ENCODE results near the gene CLOCK. TPM values are rescaled to one million over a fixed set of nuclear protein-coding genes. Genes with fewer than 3 reads are reported as not detected.

CLOCK gene
- total and polyA plus RNA-seq, 2 of the 8 experiments (the other 6 are each of a cell fraction or from before 2014, with no cell fraction given) = 7.7 to 24.2 TPM

DNA sequence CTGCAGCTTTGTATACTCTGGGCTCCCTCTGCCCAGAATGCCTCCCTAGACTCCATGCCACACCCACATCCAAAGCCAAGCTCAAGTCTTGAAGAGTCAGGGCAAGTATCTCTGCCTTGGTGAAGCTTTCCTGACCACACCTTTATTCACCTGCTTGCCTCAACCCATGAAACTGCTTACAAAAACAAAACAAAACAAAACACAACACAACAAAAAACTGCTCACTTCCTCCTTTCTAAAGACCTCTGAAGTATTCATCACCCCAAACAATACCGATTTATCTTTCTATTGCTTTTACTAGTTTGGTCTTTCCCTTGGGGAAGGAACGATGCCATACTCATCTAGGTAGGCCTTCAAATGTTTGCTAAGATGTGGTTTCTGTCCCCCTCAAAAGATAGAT is 105.9 kb downstream of the CLOCK start:
- Histone ChIP-seq H3K14ac (ENCODE audit: insufficient read length) (no peak overlapping the region), H3K79me2 (ENCODE audit: control insufficient read depth in 1 of 2, insufficient read depth in 2 of 2, low read length in 2 of 2) (no peaks in the 10 kb centered on the region), H3K4me1 (replicated peaks in 1 of 4; ENCODE audit: control insufficient read depth in 3 of 4, insufficient read depth in 4 of 4, low read length in 3 of 4) (no peaks in the 10 kb centered on the region), H3K27ac (ENCODE audit: low read depth, low read length) (no peak overlapping the region), H2BK15ac (ENCODE audit: low read length) (no peak overlapping the region), H3K23me2 (ENCODE audit: low read depth, low read length) (no peaks in the 10 kb centered on the region), H4K20me1 (replicated peaks in 1 of 2; ENCODE audit: control insufficient read depth in 1 of 2, insufficient read depth in 2 of 2, low read length in 2 of 2) (no peaks in the 10 kb centered on the region), H3K9ac (replicated peaks in 1 of 4; ENCODE audit: extremely low read depth in 1 of 4, low read depth in 3 of 4, low read length in 3 of 4) (no peak overlapping the region), H3K4me2 (ENCODE audit: insufficient read depth in 1 of 2, low read depth in 2 of 2, low read length in 2 of 2) (no peak overlapping the region), H3K27me3 (replicated peaks in 1 of 4; ENCODE audit: control insufficient read depth in 3 of 4, extremely low read depth in 1 of 4, insufficient read depth in 3 of 4, low read length in 3 of 4) (no peaks in the 10 kb centered on the region), H3K56ac (replicated peaks; ENCODE audit: insufficient read length, low read depth, low read length) (no peak overlapping the region), H4K5ac (ENCODE audit: insufficient read length, low read depth, low read length) (no peak overlapping the region), H2BK20ac (ENCODE audit: low read length) (no peak overlapping the region), H2AFZ (ENCODE audit: low read length) (no peak overlapping the region), H3K18ac (ENCODE audit: extremely low read depth, low read length) (no peak overlapping the region), H4K8ac (ENCODE audit: extremely low read depth, insufficient read depth, low read length) (no peak overlapping the region), H3K23ac (ENCODE audit: insufficient read length) (no peak overlapping the region), H4K91ac (replicated peaks; ENCODE audit: insufficient read length, low read length) (no peak overlapping the region), H3K79me1 (ENCODE audit: low read depth, low read length) (no peaks in the 10 kb centered on the region), H2AK5ac (ENCODE audit: low read depth, low read length) (no peak overlapping the region), H2BK120ac (replicated peaks; ENCODE audit: low read depth, low read length) (no peak overlapping the region), H2BK12ac (ENCODE audit: low read depth, low read length) (no peak overlapping the region), H3K4ac (replicated peaks; ENCODE audit: insufficient read length, low read depth, low read length) (no peak overlapping the region), H3K4me3 (ENCODE audit: extremely low read depth in 1 of 4, insufficient read depth in 2 of 4, low read depth in 3 of 4, low read length in 4 of 4) (no peak overlapping the region), H2BK5ac (ENCODE audit: low read depth, low read length) (no peak overlapping the region), H3K36me3 (ENCODE audit: control insufficient read depth in 2 of 4, insufficient read depth in 4 of 4, low read length in 3 of 4) (peaks cover 3 to 28% (median 17%) of the 10 kb centered on the region in 4 experiments; a peak in 7 of 8 replicates), H3K9me3 (ENCODE audit: insufficient read depth in 2 of 2, low read depth in 1 of 2, low read length in 1 of 2) (no peaks in the 10 kb centered on the region)
- TF ChIP-seq NRF1 (IDR thresholded peaks at IDR 0.05; ENCODE audit: low read depth, low read length) (no peak), TEAD4 (IDR thresholded peaks at IDR 0.05; ENCODE audit: low read depth, low read length) (no peak)
- DNase-seq (ENCODE audit: low read depth in 1 of 2, low spot score in 2 of 2) = no peak
- ChIA-PET CTCF (ENCODE audit: partially characterized antibody) (no interaction called here), POLR2A (ENCODE audit: partially characterized antibody) (no interaction called here)
- WGBS, 2 experiments (ENCODE audit: extremely low coverage in 1 of 2, insufficient coverage in 1 of 2, insufficient read length in 1 of 2, insufficient replicate concordance in 2 of 2, low coverage in 1 of 2, low lambda C conversion rate in 2 of 2, missing lambda C conversion rate in 1 of 2) = 90 to 100% methylated on average over 1 to 2 of the region's 2 CpGs
- no peak for FAIRE-seq

All from H1 (cell line).